PC-3 (cell line): ENCODE data around the gene LRRC7.
"Not testable (repeated sequence)": the region's sequence is repeated elsewhere in the genome, so short reads cannot be mapped to it uniquely, and the experiment has no call there.

ENCODE experiments used
- EZH2 ChIP-seq: fragments of 300-600 bp; sonication (generic); IDR thresholded peaks from one replicate; pipeline ENCODE4 v1.6.1; 2017; ENCODE audit warnings: antibody characterized with exemption, mild to moderate bottlenecking, low read length; ENCODE audit not compliant: unreplicated experiment
- TF ChIP-seq, protein P1 (sequence below): fragments of 300-600 bp; sonication (generic); conservative IDR thresholded peaks from 2 replicates; pipeline ENCODE4 v1.5.1; 2017; ENCODE audit warnings: antibody characterized with exemption, low read depth, mild to moderate bottlenecking, low read length

DNA sequence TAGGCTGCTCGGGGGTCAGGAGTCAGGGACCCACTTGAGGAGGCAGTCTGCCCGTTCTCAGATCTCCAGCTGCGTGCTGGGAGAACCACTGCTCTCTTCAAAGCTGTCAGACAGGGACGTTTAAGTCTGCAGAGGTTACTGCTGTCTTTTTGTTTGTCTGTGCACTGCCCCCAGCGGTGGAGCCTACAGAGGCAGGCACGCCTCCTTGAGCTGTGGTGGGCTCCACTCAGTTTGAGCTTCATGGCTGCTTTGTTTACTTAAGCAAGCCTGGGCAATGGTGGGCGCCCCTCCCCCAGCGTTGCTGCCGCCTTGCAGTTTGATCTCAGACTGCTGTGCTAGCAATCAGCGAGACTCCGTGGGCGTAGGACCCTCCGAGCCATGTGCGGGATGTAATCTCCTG, 360.5 kb downstream of the LRRC7 start:
- TF ChIP-seq, protein P1, sequence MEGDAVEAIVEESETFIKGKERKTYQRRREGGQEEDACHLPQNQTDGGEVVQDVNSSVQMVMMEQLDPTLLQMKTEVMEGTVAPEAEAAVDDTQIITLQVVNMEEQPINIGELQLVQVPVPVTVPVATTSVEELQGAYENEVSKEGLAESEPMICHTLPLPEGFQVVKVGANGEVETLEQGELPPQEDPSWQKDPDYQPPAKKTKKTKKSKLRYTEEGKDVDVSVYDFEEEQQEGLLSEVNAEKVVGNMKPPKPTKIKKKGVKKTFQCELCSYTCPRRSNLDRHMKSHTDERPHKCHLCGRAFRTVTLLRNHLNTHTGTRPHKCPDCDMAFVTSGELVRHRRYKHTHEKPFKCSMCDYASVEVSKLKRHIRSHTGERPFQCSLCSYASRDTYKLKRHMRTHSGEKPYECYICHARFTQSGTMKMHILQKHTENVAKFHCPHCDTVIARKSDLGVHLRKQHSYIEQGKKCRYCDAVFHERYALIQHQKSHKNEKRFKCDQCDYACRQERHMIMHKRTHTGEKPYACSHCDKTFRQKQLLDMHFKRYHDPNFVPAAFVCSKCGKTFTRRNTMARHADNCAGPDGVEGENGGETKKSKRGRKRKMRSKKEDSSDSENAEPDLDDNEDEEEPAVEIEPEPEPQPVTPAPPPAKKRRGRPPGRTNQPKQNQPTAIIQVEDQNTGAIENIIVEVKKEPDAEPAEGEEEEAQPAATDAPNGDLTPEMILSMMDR, result not testable (repeated sequence)
- TF ChIP-seq EZH2, result not testable (repeated sequence)
